Measurements from ENCODE around the gene HNRNPA2B1.

HNRNPA2B1 gene

DNA sequence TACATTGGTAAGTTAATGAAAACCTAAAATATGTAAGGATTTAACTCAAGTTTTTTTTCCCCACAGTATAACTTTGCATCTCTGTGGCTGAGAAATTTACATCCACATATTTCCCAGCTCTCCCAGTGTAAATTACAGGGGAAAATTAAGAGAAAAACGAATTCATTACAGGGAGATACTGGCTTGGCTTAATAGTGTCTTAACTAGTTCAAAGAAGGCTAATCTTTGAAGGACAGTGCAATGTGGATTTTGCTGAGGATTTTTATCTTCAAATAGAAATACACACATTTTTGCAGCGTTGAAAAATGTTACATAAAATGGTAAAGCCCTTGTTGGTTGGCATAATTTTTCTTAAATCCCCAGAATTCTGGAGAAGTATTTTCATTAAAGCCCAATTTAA is 2.5 kb upstream of the HNRNPA2B1 start:
- Histone ChIP-seq H3K27ac (ENCODE audit: low read depth, low read length) (peak overlapping the region; percentile 96), H4K20me1 (ENCODE audit: control insufficient read depth, insufficient read depth, low read depth, low read length) (peaks cover 65% of the 10 kb centered on the region), H3K27me3 (ENCODE audit: control insufficient read depth, low read length) (no peaks in the 10 kb centered on the region), H3K36me3 (ENCODE audit: control insufficient read depth, low read length) (peaks cover 90% of the 10 kb centered on the region), H3K4me3 (ENCODE audit: low read length) (peak overlapping the region; percentile 93), H3K79me2 (ENCODE audit: control insufficient read depth, low read length) (peaks cover 91% of the 10 kb centered on the region), H3K9me2 (replicated peaks; ENCODE audit: control insufficient read depth, low read length) (no peaks in the 10 kb centered on the region), H3K9me3 (ENCODE audit: control insufficient read depth, insufficient read depth, low read length) (no peaks in the 10 kb centered on the region), H3F3A (ENCODE audit: control insufficient read depth, insufficient read depth) (peaks cover 45% of the 10 kb centered on the region), H3K4me1 (ENCODE audit: control insufficient read depth, low read length) (peaks cover 39% of the 10 kb centered on the region), H3K4me2 (ENCODE audit: low read length) (peak overlapping the region; percentile 65)
- TF ChIP-seq, protein P1, sequence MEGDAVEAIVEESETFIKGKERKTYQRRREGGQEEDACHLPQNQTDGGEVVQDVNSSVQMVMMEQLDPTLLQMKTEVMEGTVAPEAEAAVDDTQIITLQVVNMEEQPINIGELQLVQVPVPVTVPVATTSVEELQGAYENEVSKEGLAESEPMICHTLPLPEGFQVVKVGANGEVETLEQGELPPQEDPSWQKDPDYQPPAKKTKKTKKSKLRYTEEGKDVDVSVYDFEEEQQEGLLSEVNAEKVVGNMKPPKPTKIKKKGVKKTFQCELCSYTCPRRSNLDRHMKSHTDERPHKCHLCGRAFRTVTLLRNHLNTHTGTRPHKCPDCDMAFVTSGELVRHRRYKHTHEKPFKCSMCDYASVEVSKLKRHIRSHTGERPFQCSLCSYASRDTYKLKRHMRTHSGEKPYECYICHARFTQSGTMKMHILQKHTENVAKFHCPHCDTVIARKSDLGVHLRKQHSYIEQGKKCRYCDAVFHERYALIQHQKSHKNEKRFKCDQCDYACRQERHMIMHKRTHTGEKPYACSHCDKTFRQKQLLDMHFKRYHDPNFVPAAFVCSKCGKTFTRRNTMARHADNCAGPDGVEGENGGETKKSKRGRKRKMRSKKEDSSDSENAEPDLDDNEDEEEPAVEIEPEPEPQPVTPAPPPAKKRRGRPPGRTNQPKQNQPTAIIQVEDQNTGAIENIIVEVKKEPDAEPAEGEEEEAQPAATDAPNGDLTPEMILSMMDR (IDR thresholded peaks at IDR 0.05; ENCODE audit: low read depth, low read length, poor library complexity, severe bottlenecking) = no peak
- no peak for TF ChIP-seq EZH2phosphoT487 (IDR thresholded peaks at IDR 0.05; ENCODE audit: borderline replicate concordance, low read length)

DNA sequence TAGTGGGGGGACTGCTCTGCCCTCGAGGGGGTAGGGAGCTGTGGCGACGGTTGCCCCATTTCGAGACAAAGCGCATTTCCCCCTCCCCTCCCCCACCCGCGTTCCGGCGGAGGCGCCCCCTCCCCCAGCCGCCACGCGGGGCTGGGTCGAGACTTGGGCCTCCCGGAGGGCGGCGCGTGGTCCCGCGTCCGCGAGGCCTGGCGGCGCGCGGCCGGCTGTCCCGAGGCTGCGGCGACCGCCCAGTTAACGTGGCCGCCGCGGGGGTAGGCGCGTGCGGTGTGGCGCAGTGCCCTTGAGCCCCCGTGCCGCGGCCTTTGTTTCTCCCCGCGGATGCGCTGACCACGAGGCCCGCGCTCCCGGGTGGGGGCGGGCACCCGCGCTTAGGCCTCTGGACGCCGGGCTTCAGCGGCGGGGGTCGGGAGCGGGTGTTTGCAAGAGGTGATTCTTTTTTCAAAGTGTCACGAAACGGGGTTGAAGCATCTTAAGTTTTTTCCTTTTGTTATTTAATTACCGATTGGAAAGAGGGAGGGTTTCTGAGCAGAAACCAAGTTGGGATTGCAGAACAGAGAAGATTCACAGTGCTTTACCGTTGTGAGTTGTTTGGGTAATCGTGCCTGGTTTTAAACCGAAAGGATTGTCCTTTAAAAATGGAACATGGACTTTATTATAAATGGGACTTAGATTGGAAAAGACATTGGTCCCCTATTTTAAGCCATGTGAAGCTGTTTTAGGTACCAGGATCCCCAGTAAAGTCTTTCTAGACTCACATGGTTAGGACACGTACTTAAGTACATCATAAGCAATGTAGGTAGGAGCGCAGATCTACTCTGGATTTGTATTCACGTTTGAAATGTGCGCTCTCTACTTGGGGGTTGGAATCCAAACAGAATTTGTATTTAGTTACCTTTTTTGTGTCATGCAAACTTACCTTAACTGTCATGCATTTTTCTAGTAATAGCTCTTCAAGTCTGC is 1.8 kb upstream of the HNRNPA2B1 start:
- peak overlapping the region; percentile 96 for H3K27ac ChIP-seq (ENCODE audit: low read depth, low read length)
- peak overlapping the region; percentile 93 for H3K4me3 ChIP-seq (ENCODE audit: low read length)
- H4K20me1 ChIP-seq (ENCODE audit: control insufficient read depth, insufficient read depth, low read depth, low read length) = peaks cover 68% of the 10 kb centered on the region
- H3K27me3 ChIP-seq (ENCODE audit: control insufficient read depth, low read length) = no peaks in the 10 kb centered on the region
- H3K9me2 ChIP-seq (replicated peaks; ENCODE audit: control insufficient read depth, low read length) = no peaks in the 10 kb centered on the region
- no peaks in the 10 kb centered on the region for H3K9me3 ChIP-seq (ENCODE audit: control insufficient read depth, insufficient read depth, low read length)
- peaks cover 90% of the 10 kb centered on the region for H3K36me3 ChIP-seq (ENCODE audit: control insufficient read depth, low read length)
- peaks cover 91% of the 10 kb centered on the region for H3K79me2 ChIP-seq (ENCODE audit: control insufficient read depth, low read length)
- no peak for TF ChIP-seq EZH2phosphoT487 (IDR thresholded peaks at IDR 0.05; ENCODE audit: borderline replicate concordance, low read length)
- TF ChIP-seq, protein P1 (IDR thresholded peaks at IDR 0.05; ENCODE audit: low read depth, low read length, poor library complexity, severe bottlenecking) = no peak
- peaks cover 49% of the 10 kb centered on the region for H3F3A ChIP-seq (ENCODE audit: control insufficient read depth, insufficient read depth)
- H3K4me1 ChIP-seq (ENCODE audit: control insufficient read depth, low read length) = peaks cover 44% of the 10 kb centered on the region
- peak overlapping the region; percentile 65 for H3K4me2 ChIP-seq (ENCODE audit: low read length)

DNA sequence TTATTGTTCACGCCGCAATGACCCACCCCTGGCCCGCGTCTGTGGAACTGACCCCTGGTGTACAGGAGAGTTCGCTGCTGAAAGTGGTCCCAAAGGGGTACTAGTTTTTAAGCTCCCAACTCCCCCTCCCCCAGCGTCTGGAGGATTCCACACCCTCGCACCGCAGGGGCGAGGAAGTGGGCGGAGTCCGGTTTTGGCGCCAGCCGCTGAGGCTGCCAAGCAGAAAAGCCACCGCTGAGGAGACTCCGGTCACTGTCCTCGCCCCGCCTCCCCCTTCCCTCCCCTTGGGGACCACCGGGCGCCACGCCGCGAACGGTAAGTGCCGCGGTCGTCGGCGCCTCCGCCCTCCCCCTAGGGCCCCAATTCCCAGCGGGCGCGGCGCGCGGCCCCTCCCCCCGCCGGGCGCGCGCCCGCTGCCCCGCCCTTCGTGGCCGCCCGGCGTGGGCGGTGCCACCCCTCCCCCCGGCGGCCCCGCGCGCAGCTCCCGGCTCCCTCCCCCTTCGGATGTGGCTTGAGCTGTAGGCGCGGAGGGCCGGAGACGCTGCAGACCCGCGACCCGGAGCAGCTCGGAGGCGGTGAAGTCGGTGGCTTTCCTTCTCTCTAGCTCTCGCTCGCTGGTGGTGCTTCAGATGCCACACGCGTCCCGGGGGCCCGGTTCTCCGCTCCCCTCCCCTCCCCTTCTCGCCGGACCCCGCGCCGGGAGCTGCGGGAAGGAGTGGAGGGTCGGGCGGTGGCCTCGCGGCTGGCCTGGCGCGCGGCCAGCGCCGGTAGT is 887 bp upstream of the HNRNPA2B1 start, which contains the start of gene CBX3:
Gene CBX3 (plus strand): TSS at position 499 of the 772 bp plus-strand sequence. CDS start 1,254 bp downstream, outside the sequence.
- Histone ChIP-seq H3K79me2 (ENCODE audit: control insufficient read depth, low read length) (peaks cover 91% of the 10 kb centered on the region), H3K9me2 (replicated peaks; ENCODE audit: control insufficient read depth, low read length) (no peaks in the 10 kb centered on the region), H3K36me3 (ENCODE audit: control insufficient read depth, low read length) (peaks cover 90% of the 10 kb centered on the region), H3K4me2 (ENCODE audit: low read length) (peak within 1 kb of the TSS; percentile 77), H3K4me1 (ENCODE audit: control insufficient read depth, low read length) (peaks cover 47% of the 10 kb centered on the region), H3K27ac (ENCODE audit: low read depth, low read length) (peak within 1 kb of the TSS; percentile 96), H3F3A (ENCODE audit: control insufficient read depth, insufficient read depth) (peaks cover 52% of the 10 kb centered on the region), H4K20me1 (ENCODE audit: control insufficient read depth, insufficient read depth, low read depth, low read length) (peaks cover 71% of the 10 kb centered on the region), H3K9me3 (ENCODE audit: control insufficient read depth, insufficient read depth, low read length) (no peaks in the 10 kb centered on the region), H3K27me3 (ENCODE audit: control insufficient read depth, low read length) (no peaks in the 10 kb centered on the region), H3K4me3 (ENCODE audit: low read length) (peak within 1 kb of the TSS; percentile 93)
- TF ChIP-seq EZH2phosphoT487 (IDR thresholded peaks at IDR 0.05; ENCODE audit: borderline replicate concordance, low read length) = no peak
- TF ChIP-seq, protein P1 (IDR thresholded peaks at IDR 0.05; ENCODE audit: low read depth, low read length, poor library complexity, severe bottlenecking) = no peak

Measured in DOHH2 (cell line).